Ammon's horn (tissue), 1 donor: ENCODE measurements around the gene ANKRD33B.
"Not testable (repeated sequence)": the region's sequence is repeated elsewhere in the genome, so short reads cannot be mapped to it uniquely, and the experiment has no call there.

Experiments
- DNase-seq: peaks from one replicate; pipeline ENCODE4 v3.0.0-alpha.2; 2016; ENCODE audit warnings: low spot score

Gene ANKRD33B

GRCh38 chr5:10563945-10564837 is at the start of gene ANKRD33B:
Gene ANKRD33B (plus strand): TSS chr5:10564070. CDS start chr5:10564468, 398 bp downstream.
- DNase-seq, result no peak

GRCh38 chr5:10514572-10514971 is 49.3 kb upstream of the ANKRD33B start:
- DNase-seq, result not testable (repeated sequence)

DNA sequence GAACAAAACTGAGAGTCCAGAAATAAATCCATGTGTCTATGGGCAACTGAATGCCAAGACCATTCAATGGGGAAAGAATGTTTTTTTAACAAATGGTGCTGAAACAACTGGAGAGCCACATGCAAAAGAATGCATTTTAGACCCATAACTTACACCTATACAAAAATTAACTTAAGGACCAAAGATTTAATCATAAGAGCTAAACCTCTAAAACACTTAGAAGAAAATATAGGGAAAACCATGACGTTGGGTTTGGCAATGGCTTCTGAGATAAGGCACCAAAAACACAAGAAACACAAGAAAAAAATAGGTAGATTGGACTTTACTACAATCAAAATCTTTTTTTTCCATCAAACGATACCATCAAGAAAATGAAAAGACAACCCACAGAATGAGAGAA is 48.4 kb upstream of the ANKRD33B start:
- DNase-seq, result no peak

DNA sequence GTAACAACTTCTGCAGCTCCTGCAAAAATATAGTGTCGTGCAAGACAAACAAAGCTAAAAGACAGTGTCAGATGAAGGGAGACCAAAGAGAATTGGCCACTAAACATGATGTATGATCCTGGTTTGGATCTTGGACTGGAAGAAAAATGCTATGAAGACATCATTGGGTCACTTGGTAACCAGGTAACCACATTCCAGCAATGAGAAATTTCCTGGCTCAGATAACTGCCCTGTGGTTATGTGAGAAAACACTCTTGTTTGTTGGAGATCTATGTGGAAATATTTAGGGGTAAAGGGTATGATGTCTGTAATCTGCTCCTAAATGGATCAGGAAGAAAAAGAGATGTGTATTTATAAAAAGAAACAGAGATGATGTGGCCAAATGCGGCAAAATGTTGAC is 45.5 kb upstream of the ANKRD33B start:
- DNase-seq, result no peak

GRCh38 chr5:10519729-10520128 is 44.1 kb upstream of the ANKRD33B start:
- DNase-seq, result no peak

DNA sequence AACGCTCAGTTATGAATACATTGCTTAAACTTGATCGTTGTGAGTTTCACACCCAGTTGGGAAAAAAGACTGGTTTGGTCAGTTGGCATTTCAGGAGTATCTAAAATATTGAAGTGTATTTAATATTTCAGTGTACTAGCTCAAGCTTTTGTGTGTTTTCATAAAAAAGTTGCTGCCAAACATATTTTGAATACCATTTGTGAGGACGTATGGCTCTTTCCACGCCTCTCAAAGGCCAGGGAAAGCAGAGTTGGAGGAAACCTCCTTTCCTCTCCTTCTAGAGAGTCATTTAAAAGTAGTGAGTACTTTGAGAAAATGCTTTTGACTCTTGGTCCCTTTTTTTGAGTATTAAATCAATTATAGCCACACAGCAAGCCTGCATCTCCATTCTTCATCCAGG is 43.2 kb upstream of the ANKRD33B start:
- DNase-seq, result no peak

DNA sequence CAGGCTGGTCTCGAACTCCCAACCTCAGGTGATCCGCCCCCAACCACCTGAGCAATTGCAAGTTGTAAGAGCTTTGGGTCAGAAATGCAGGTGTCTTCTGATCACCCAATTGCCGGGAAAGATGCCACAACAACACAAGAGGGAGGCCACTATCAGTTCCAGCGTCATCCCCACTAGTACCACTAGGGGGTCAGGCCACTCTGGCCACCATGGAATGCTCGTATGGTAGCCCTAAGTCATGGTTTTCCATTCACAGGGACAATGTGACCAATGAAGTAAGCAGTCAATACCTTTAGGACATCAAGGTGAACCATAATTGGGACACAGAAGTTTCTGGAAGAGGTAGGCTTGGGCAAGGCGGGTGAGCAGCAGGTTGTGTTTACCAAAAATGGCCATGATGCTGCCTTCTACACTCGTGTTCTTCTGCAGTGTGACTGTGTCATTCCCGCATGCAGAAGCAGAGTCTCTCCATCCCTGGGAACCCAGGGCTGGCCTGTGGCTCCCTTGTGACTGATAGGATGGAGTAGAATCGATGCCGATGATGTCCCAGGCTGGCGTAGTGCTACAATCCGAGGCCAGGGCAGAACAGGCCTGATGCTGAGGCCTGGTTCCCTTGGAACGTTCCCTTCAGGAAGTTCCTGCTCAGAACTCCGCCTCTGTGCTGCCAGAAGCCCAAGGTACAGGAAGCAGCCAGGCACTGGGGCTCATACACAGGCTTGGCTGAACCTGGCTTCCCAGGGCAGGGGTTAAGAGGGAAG is 42.2 kb upstream of the ANKRD33B start:
- DNase-seq, result no peak

DNA sequence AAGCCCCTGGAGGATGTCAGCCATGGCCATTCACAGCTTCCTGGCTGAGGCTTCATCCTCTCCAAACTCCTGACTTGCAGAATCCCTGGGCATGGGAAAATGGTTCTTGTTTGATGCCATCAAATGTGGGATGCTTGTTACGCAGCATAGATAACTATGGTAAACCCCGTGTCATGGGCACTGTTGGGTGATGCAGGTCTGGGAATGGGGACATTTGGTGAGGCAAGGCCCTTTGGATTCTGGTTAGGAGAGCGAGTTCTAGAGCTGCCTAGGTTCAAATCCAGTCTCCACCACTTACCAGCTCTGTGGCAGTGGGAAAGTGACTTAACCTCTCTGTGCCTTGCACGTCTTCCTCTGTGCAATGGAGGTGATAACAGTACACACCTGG is 41.7 kb upstream of the ANKRD33B start:
- DNase-seq, result no peak

GRCh38 chr5:10524376-10525123 is 39.3 kb upstream of the ANKRD33B start:
- peak; percentile 82 for DNase-seq

DNA sequence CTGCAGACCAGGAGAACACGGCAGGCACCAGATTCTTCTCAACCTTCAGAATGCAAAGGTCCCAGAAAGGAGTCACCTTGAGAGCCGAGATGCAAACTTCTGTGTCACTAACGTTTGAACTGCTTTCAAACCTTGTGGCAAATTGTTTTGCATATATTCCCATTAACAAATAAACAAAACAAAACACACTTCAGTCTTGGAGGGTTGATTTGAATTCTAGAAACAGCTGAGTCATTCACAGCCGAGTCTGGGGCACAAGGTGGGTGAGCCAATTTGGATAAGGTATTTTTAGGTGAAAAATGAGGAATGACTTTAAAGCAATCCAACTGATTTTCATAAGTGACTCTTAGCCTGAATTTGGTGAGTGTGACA is 38.8 kb upstream of the ANKRD33B start:
- no peak for DNase-seq

DNA sequence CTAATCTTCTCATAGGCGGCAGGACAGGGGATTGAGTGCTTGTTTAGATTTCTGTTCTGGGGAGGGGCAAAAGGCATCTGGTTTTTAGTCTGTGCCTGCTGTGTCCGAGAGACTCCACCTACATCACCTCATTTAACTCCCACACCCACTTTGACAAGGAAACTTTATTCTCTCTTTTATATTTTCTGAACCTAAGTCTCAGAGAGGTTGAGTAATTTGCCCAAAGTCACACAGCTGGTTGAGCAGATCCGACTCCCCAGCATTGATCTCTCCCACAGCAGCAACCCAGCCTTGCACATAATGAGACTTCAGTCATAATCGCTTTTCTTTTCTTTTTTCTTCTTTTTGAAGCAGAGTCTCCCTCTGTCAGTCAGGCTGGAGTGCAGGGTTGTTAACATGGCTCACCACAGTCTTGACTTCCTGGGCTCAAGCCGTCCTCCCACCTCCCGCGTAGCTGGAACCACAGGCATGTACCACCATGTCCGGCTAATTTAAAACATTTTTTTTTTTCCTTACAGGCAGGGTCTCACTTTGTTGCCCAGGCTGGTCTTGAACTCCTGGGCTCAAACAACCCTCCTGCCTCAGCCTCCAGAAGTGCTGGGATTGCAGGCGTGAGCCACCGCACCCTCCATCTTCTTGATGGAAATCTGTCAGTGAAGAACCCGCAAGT is 36.5 kb upstream of the ANKRD33B start:
- DNase-seq, result no peak

DNA sequence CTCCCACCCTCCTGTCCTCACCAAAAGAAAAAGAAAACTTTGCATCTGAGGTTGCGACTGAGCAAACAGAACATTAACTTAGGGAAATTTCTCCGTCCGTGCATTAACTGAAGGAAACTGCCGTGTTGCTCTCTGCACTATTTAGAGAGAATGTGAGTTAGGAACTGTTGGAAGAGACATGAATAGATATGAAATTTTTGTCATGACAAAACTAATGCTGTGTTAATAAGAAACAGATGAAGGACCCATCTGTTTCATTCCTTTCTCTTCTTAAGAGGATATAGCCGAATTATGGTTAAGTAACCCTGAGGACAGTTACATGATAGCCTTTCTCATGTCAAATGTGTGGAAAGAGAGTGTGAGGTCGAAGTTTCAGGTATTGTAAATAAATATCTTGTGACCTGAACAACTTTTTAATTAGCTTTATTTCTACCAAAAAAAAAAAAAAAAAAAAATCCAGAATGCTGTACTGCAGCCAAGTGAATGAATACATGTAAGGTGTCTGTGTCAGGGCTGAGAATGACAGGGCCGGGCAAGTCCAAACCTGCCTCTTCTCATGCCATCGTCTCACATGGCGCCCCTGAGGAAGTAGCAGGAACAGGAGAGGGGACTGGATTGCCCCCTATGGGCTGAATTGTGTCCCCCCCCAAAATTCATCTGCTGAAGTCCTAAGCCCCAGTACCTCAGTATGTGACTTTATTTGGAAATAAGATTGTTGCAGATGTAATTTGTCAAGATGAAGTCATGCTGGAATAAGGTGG is 35.6 kb upstream of the ANKRD33B start:
- no peak for DNase-seq

DNA sequence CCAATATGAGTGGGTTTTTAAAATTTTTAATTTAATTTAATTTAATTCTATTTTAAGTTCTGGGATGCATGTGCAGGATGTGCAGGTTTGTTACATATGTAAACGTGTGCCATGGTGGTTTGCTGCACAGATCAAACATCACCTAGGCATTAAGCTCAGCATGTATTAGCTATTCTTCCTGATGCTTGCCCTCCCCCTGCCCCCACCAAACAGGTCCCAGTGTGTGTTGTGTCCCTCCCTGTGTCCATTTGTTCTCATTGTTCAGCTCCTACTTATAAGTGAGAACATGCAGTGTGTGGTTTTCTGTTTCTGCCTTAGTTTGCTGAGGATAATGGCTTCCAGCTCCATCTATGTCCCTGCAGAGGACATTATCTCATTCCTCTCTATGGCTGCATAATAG is 35.0 kb upstream of the ANKRD33B start:
- DNase-seq, result no peak

GRCh38 chr5:10530601-10531320 is 33.1 kb upstream of the ANKRD33B start:
- DNase-seq, result no peak

DNA sequence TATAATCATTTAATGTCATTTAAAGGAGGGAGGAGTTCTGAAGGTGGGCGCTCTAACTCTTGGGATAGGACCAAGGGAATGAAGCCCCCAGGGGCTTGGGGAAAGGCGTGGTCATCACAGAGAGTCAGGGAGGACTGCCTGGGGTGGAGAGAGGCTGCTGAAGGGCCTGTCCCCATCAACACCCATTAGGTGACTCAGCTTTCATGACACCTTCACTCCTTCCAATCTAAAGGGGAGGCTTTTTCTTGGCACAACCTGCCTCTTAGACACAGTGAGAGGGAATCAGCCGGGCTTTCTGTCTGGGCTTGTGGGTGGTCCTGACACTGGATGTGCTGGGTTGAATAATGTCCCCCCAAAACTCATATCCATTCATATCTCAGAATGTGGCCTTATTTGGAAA is 31.4 kb upstream of the ANKRD33B start:
- no peak for DNase-seq

- DNase-seq, result no peak
These were observed 30.6 kb upstream of the ANKRD33B start for GRCh38 chr5:10533226-10533625.

GRCh38 chr5:10534561-10535530 is 29.0 kb upstream of the ANKRD33B start:
- DNase-seq, result peak; percentile 44

- no peak for DNase-seq
These were observed 27.4 kb upstream of the ANKRD33B start for GRCh38 chr5:10536511-10536910.

DNA sequence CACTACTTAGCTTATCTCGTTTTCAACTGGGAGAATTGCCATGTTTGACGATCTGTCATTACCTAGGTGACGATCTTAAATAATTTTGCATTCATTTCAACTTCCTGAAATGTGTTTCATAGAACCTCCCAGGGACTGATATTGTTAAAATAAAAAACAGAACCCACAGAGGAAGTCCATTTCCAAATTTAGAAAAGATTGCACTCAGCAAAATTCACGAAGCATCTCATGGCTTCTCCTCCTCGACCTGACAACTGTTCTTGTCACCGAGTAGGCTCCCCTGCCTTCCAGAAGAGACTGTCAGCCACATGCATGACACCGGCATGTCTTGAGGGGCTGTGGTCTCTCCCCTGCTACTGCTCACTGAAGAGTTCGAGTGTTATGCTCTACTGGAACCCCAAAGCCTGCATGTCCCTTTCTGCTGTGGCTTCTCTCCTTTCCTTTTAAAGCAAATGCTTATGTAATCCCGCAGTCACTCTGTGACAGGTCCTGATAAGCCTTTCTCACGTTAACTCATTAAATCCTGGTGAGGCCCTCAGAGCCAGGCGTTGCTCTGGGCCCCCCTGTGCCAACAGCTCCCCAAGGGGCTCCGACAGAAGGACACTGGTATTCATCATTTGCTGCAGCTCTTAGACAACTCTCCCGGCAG is 26.8 kb upstream of the ANKRD33B start:
- DNase-seq, result no peak
